Activated B cell treated with CpG ODN at 0.5 μM for 24 hours (primary cell): Measurements from ENCODE around the gene IRAK2. TPM values are rescaled to one million over a fixed set of nuclear protein-coding genes. Genes with fewer than 3 reads are reported as not detected.
A peak's percentile ranks its signal among the peaks of the same experiment; 100 is the strongest.

ENCODE experiments used
- ATAC-seq: fragments of 200-7000 bp; cut with Tn5 transposase; one replicate; pipeline ENCODE4 v1.10.0; 2021; ENCODE audit warnings: low read depth, mild to moderate bottlenecking, moderate library complexity
- CTCF ChIA-PET: fragments of 350-600 bp; sonication (Branson Sonifier 250); formaldehyde crosslinking; loops from one replicate; lab custom pipeline; 2021; ENCODE audit warnings: antibody characterized with exemption; lab: Charles Lee
- POLR2A ChIA-PET: fragments of 350-600 bp; sonication (Branson Sonifier 250); formaldehyde crosslinking; loops from one replicate; lab custom pipeline; 2021; ENCODE audit warnings: antibody characterized with exemption; lab: Charles Lee
- DNase-seq: peaks from one replicate; pipeline ENCODE4 v3.0.0; 2022
- H3K27ac Mint-ChIP-seq: one replicate; pipeline ENCODE4 v1.8.0; 2020; ENCODE audit warnings: mixed read lengths
- H3K27me3 Mint-ChIP-seq: one replicate; pipeline ENCODE4 v1.8.0; 2021; ENCODE audit warnings: mixed read lengths
- H3K36me3 Mint-ChIP-seq: one replicate; pipeline ENCODE4 v1.8.0; 2021; ENCODE audit warnings: low read depth, mixed read lengths
- H3K4me1 Mint-ChIP-seq: one replicate; pipeline ENCODE4 v1.8.0; 2021; ENCODE audit warnings: mixed read lengths
- H3K4me3 Mint-ChIP-seq: one replicate; pipeline ENCODE4 v1.8.0; 2020; ENCODE audit warnings: mild to moderate bottlenecking, mixed read lengths
- H3K9me3 Mint-ChIP-seq: one replicate; pipeline ENCODE4 v1.8.0; 2020; ENCODE audit warnings: mixed read lengths
- intact Hi-C: fragments of 100-400 bp; cut with micrococcal nuclease; formaldehyde crosslinking; loops from one replicate; pipeline ENCODE4 v1.15.1; 2024
- total RNA-seq: library from RNA; stranded (reverse); gene quantifications from 2 replicates; pipeline ENCODE4 v1.2.3, GENCODE V29; 2022
- TF ChIP-seq, protein P1 (sequence below): fragments of 200-600 bp; IDR thresholded peaks from one replicate; pipeline ENCODE4 v1.8.0; 2022; ENCODE audit warnings: antibody characterized with exemption, mild to moderate bottlenecking

IRAK2 gene
- total RNA-seq, 1 donor from 2014 or later = 8.6 TPM

GRCh38 chr3:10149226-10149625 is 15.5 kb upstream of the IRAK2 start:
- POLR2A ChIA-PET = interaction anchor here (0.6 to 1.4 kb wide), 6 partner anchors 13 to 172 kb away, joined by 3 to 8 read pairs (median 4); no protein-coding TSS in a partner anchor

GRCh38 chr3:10150987-10151386 is 13.7 kb upstream of the IRAK2 start:
- Mint-ChIP-seq H3K36me3 (peaks cover 72% of the 10 kb centered on the region), H3K9me3 (no peaks in the 10 kb centered on the region), H3K4me3 (no peak overlapping the region), H3K27ac (no peak overlapping the region), H3K4me1 (peaks cover 25% of the 10 kb centered on the region), H3K27me3 (no peaks in the 10 kb centered on the region)
- TF ChIP-seq, protein P1, sequence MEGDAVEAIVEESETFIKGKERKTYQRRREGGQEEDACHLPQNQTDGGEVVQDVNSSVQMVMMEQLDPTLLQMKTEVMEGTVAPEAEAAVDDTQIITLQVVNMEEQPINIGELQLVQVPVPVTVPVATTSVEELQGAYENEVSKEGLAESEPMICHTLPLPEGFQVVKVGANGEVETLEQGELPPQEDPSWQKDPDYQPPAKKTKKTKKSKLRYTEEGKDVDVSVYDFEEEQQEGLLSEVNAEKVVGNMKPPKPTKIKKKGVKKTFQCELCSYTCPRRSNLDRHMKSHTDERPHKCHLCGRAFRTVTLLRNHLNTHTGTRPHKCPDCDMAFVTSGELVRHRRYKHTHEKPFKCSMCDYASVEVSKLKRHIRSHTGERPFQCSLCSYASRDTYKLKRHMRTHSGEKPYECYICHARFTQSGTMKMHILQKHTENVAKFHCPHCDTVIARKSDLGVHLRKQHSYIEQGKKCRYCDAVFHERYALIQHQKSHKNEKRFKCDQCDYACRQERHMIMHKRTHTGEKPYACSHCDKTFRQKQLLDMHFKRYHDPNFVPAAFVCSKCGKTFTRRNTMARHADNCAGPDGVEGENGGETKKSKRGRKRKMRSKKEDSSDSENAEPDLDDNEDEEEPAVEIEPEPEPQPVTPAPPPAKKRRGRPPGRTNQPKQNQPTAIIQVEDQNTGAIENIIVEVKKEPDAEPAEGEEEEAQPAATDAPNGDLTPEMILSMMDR = no peak
- ATAC-seq (no peak), DNase-seq (no peak)
- intact Hi-C loops = no loop called here
- POLR2A ChIA-PET = no interaction called here
- CTCF ChIA-PET = no interaction called here

More at GRCh38 chr3:10149226-10149625, 15.5 kb upstream of the IRAK2 start:
- intact Hi-C loops = loop anchor here (10.0 kb wide), 1 partner anchor 164 kb away; the partner anchor contains the start of gene EMC3
- H3K4me1 Mint-ChIP-seq = peaks cover 39% of the 10 kb centered on the region
- TF ChIP-seq, protein P1 = no peak
- H3K4me3 Mint-ChIP-seq = peak overlapping the region; percentile 24
- DNase-seq (no peak), ATAC-seq (peak; percentile 79)
- peaks cover 65% of the 10 kb centered on the region for H3K36me3 Mint-ChIP-seq
- no peaks in the 10 kb centered on the region for H3K27me3 Mint-ChIP-seq
- H3K27ac Mint-ChIP-seq = peak overlapping the region; percentile 81
- CTCF ChIA-PET = interaction anchor here (1.1 kb wide), 1 partner anchor 43 kb away, joined by 5 read pairs; no protein-coding TSS in a partner anchor
- H3K9me3 Mint-ChIP-seq = peaks cover 1% of the 10 kb centered on the region

DNA sequence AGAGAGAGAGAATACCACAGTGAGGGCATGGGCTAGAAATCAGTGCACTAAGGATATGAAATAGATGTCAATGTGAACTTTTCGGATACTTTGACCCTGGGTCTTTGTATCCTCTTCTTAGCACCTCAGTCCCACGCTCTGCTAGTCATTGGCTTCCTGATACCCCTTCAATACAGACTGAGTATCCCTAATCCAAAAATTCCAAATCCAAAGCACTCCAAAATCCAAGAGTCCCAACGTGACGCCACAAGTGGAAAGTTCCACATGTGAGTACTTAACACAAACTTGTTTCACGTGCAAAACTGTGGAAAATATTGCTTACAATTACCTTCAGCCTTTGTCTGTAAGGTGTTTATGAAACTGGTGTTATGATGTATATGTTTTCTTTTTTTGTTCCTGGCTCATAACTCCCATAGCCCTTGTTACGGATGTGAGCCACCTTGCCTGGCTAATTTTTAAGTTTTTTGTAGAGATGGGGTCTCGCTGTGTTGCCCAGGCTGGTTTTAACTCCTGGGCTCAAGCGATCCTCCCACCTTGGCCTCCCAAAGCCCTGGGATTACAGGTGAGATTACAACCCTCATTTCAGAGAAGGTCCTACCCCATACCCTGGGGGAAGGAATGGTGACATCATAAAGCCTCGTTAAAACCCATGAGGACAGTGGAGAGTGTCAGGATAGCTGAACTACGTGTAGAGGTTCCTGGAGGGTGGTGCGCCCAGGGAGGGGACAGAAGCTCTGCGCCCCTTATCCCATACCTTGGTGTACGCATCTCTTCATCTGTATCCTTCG is 10.2 kb upstream of the IRAK2 start:
- H3K4me1 Mint-ChIP-seq = peaks cover 5% of the 10 kb centered on the region
- no peak for DNase-seq
- no peak for ATAC-seq
- no peaks in the 10 kb centered on the region for H3K9me3 Mint-ChIP-seq
- ChIA-PET POLR2A (interaction anchor here (1.0 kb wide), 2 partner anchors 8 to 13 kb away, joined by 4 read pairs; partner anchors contain the start of gene VHL), CTCF (no interaction called here)
- peaks cover 53% of the 10 kb centered on the region for H3K36me3 Mint-ChIP-seq
- intact Hi-C loops = no loop called here
- H3K4me3 Mint-ChIP-seq = no peak overlapping the region
- H3K27me3 Mint-ChIP-seq = no peaks in the 10 kb centered on the region
- TF ChIP-seq, protein P1 = no peak
- H3K27ac Mint-ChIP-seq = no peak overlapping the region

DNA sequence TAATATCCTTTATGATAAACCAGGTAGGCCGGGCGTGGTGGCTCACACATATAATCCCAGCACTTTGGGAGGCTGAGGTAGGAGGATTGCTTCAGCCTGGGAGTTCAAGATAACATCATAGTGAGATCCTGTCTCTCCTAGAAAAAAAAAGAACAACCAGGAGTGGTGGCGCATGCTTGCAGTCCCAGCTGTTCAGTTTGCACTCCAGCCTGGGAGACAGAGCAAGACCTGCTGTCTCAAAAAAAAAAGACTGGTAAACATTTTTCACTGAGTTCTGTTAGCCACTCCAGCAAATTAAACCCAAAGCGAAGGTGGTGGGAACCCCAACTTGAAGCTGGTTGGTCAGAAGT is 9.6 kb upstream of the IRAK2 start:
- peaks cover 47% of the 10 kb centered on the region for H3K36me3 Mint-ChIP-seq
- DNase-seq (no peak), ATAC-seq (no peak)
- no peak overlapping the region for H3K4me3 Mint-ChIP-seq
- ChIA-PET POLR2A (interaction anchor here (1.0 kb wide), 1 partner anchor 14 kb away, joined by 4 read pairs; the partner anchor contains the start of gene VHL), CTCF (no interaction called here)
- intact Hi-C loops = no loop called here
- TF ChIP-seq, protein P1 = no peak
- H3K27me3 Mint-ChIP-seq = no peaks in the 10 kb centered on the region
- no peak overlapping the region for H3K27ac Mint-ChIP-seq
- no peaks in the 10 kb centered on the region for H3K4me1 Mint-ChIP-seq
- H3K9me3 Mint-ChIP-seq = no peaks in the 10 kb centered on the region

- H3K27me3 Mint-ChIP-seq = no peaks in the 10 kb centered on the region
- intact Hi-C loops = no loop called here
- ChIA-PET CTCF (no interaction called here), POLR2A (interaction anchor here (1.0 kb wide), 1 partner anchor 14 kb away, joined by 4 read pairs; the partner anchor contains the start of gene VHL)
- no peak overlapping the region for H3K27ac Mint-ChIP-seq
- no peak for ATAC-seq
- DNase-seq = no peak
- H3K4me3 Mint-ChIP-seq = no peak overlapping the region
- no peaks in the 10 kb centered on the region for H3K9me3 Mint-ChIP-seq
- H3K4me1 Mint-ChIP-seq = no peaks in the 10 kb centered on the region
- H3K36me3 Mint-ChIP-seq = peaks cover 42% of the 10 kb centered on the region
- TF ChIP-seq, protein P1 = no peak
These were observed 9.1 kb upstream of the IRAK2 start for GRCh38 chr3:10155658-10156057.
